K562 (cell line): Measurements from ENCODE around the gene PPP1R9A. TPM values are rescaled to one million over a fixed set of nuclear protein-coding genes. Genes with fewer than 3 reads are reported as not detected.

Source experiments
- ATAC-seq: fragments of 200-7000 bp; cut with Tn5 transposase; 3 replicates; pipeline ENCODE4 v1.9.1; 2020; ENCODE audit warnings: moderate library complexity
- BruUV-seq: library from RNA; stranded (reverse); fragments of 400-500 nt; replicated peaks from 2 replicates; lab custom pipeline; 2021; lab: Mats Ljungman, UMichigan
- CTCF ChIA-PET: fragments of 300-600 bp; formaldehyde crosslinking; extraction: SDS; loops from one replicate; lab custom pipeline; 2021; ENCODE audit warnings: low intra/inter-chr PET ratio; lab: Yijun Ruan, JAX
- POLR2A ChIA-PET: fragments of 300-600, 350-650 bp; sonication (Branson Sonifier 250); formaldehyde crosslinking; extraction: SDS; loops from one replicate; lab custom pipeline; 2021; ENCODE audit warnings: antibody characterized with exemption, inconsistent platforms; lab: Yijun Ruan, JAX
- DNase-seq, 4 experiments: peaks; one replicate each; pipeline versions ENCODE4 v3.0.0 to v3.0.0-alpha.2; 2011 to 2018; ENCODE audit warnings: low spot score in 3 of 4, mixed read lengths in 3 of 4; ENCODE audit errors: extremely low read depth in 1 of 4
- FAIRE-seq: peaks from 2 replicates; lab custom pipeline; 2011; peaks lifted over from hg19 to GRCh38; lab: Jason Lieb, UNC
- H2AFZ ChIP-seq: 2 replicates; pipeline ENCODE4 v1.6.0; 2011; ENCODE audit warnings: low read depth, low read length, control low read depth, inconsistent platforms
- H3K27ac ChIP-seq: fragments of 200-600 bp; 3 replicates; pipeline ENCODE4 v1.8.0; 2011; ENCODE audit warnings: low read depth, mild to moderate bottlenecking, control low read depth, inconsistent platforms, low read length, moderate library complexity, mixed read lengths; ENCODE audit errors: extremely low read depth
- H3K27me3 ChIP-seq, 2 experiments: fragments of 300-600 bp in 1 of 2; 2 replicates in 1 of 2; 3 replicates in 1 of 2; pipeline versions ENCODE4 v1.6.0 to v1.8.0; 2011; ENCODE audit warnings: inconsistent platforms in 2 of 2, low read length in 2 of 2, mild to moderate bottlenecking in 1 of 2, mixed read lengths in 1 of 2, moderate library complexity in 1 of 2; ENCODE audit not compliant: control insufficient read depth in 2 of 2, insufficient read depth in 2 of 2
- H3K36me3 ChIP-seq: fragments of 300-600 bp; 3 replicates; pipeline ENCODE4 v1.8.0; 2011; ENCODE audit warnings: mild to moderate bottlenecking, low read length, inconsistent platforms; ENCODE audit not compliant: control insufficient read depth, insufficient read depth
- H3K4me1 ChIP-seq, 2 experiments: fragments of 200-600 bp in 1 of 2; replicated peaks in 1 of 2; 2 replicates in 1 of 2; 3 replicates in 1 of 2; pipeline versions ENCODE4 v1.5.1 to v1.8.0; 2011; ENCODE audit warnings: inconsistent platforms in 2 of 2, low read length in 2 of 2, mild to moderate bottlenecking in 1 of 2, mixed read lengths in 1 of 2, moderate library complexity in 1 of 2; ENCODE audit not compliant: control insufficient read depth in 2 of 2, insufficient read depth in 2 of 2
- H3K4me2 ChIP-seq: 2 replicates; pipeline ENCODE4 v1.6.1; 2011; ENCODE audit warnings: low read length, control low read depth, inconsistent platforms, mixed read lengths; ENCODE audit not compliant: insufficient read depth
- H3K4me3 ChIP-seq: fragments of 200-600 bp; sonication (generic), shearing (Covaris generic); 2 replicates; pipeline ENCODE4 v1.5.1; 2016; ENCODE audit warnings: control low read depth, inconsistent platforms
- H3K79me2 ChIP-seq: fragments of 200-600 bp; 3 replicates; pipeline ENCODE4 v1.8.0; 2011; ENCODE audit warnings: low read length, inconsistent platforms; ENCODE audit not compliant: control insufficient read depth, insufficient read depth
- H3K9ac ChIP-seq, 2 experiments: 2 replicates each; pipeline versions ENCODE4 v1.6.0 to v1.6.1; 2011; ENCODE audit warnings: low read depth in 2 of 2, low read length in 2 of 2, control low read depth in 1 of 2, inconsistent platforms in 1 of 2, mild to moderate bottlenecking in 1 of 2, mixed read lengths in 1 of 2; ENCODE audit not compliant: insufficient read depth in 1 of 2
- H3K9me1 ChIP-seq: one replicate; pipeline ENCODE4 v1.6.0; 2011; ENCODE audit warnings: inconsistent platforms, mild to moderate bottlenecking, low read length, moderate library complexity; ENCODE audit not compliant: control insufficient read depth, insufficient read depth
- H3K9me3 ChIP-seq: replicated peaks from 2 replicates; pipeline ENCODE4 v1.5.1; 2011; ENCODE audit warnings: low read depth, low read length, inconsistent platforms; ENCODE audit not compliant: control insufficient read depth, insufficient read depth
- H4K20me1 ChIP-seq: replicated peaks from 2 replicates; pipeline ENCODE4 v1.6.1; 2011; ENCODE audit warnings: low read length, inconsistent platforms, mixed read lengths; ENCODE audit not compliant: control insufficient read depth, insufficient read depth
- BDP1 ChIP-seq: IDR thresholded peaks from 3 replicates; pipeline ENCODE4 v1.6.1; 2011; ENCODE audit not compliant: insufficient read length, insufficient read depth
- CBX3 ChIP-seq, 2 experiments: IDR thresholded peaks; 1 replicate in 1 of 2; 2 replicates in 1 of 2; pipeline ENCODE4 v1.6.1; 2012; ENCODE audit warnings: inconsistent platforms in 2 of 2, low read length in 2 of 2, borderline replicate concordance in 1 of 2, control low read depth in 1 of 2
- DNMT1 ChIP-seq: fragments of 450-650 bp; IDR thresholded peaks from 2 replicates; pipeline ENCODE4 v1.6.1; 2016; ENCODE audit warnings: antibody characterized with exemption, mild to moderate bottlenecking
- ETV1 ChIP-seq: fragments of 450-650 bp; conservative IDR thresholded peaks from 2 replicates; pipeline ENCODE4 v1.6.1; 2016; ENCODE audit warnings: missing genetic modification characterization, control low read depth, low read depth, missing compliant biosample characterization
- ETV5 ChIP-seq: sonication (generic); formaldehyde crosslinking; IDR thresholded peaks from 2 replicates; pipeline ENCODE4 v1.4.0; 2020; ENCODE audit warnings: low read depth, mild to moderate bottlenecking, missing genetic modification reagents
- GABPA ChIP-seq: fragments of 200-800 bp; sonication (Bioruptor generic); conservative IDR thresholded peaks from 2 replicates; pipeline ENCODE4 v1.6.1; 2016; ENCODE audit warnings: low read depth, missing genetic modification characterization, missing compliant biosample characterization
- GMEB1 ChIP-seq: fragments of 250-450 bp; sonication (Bioruptor Pico); IDR thresholded peaks from 2 replicates; pipeline ENCODE4 v1.4.0; 2020; ENCODE audit warnings: mild to moderate bottlenecking
- HNRNPK ChIP-seq: fragments of 200-400 bp; formaldehyde crosslinking; IDR thresholded peaks from one replicate; pipeline ENCODE4 v1.6.1; 2018; ENCODE audit warnings: mild to moderate bottlenecking, low read depth, low read length; ENCODE audit not compliant: poor library complexity, severe bottlenecking
- JUND ChIP-seq, 2 experiments: IDR thresholded peaks; 2 replicates in 1 of 2; 3 replicates in 1 of 2; pipeline ENCODE4 v1.6.1; 2011; ENCODE audit warnings: borderline replicate concordance in 2 of 2, low read depth in 2 of 2, low read length in 2 of 2, improper control_type of control experiment in 1 of 2, missing biosample characterization in 1 of 2, missing genetic modification characterization in 1 of 2, missing genetic modification reagents in 1 of 2
- MBD2 ChIP-seq: sonication (generic); IDR thresholded peaks from 2 replicates; pipeline ENCODE4 v1.6.1; 2016; ENCODE audit warnings: low read depth, borderline replicate concordance
- MIER1 ChIP-seq: fragments of 450-650 bp; IDR thresholded peaks from 2 replicates; pipeline ENCODE4 v1.6.1; 2016; ENCODE audit warnings: antibody characterized with exemption, mild to moderate bottlenecking, low read depth
- SAFB ChIP-seq: fragments of 200-400 bp; formaldehyde crosslinking; IDR thresholded peaks from 2 replicates; pipeline ENCODE4 v1.6.1; 2017; ENCODE audit warnings: low read depth, low read length, borderline replicate concordance
- STAT5B ChIP-seq: fragments of 250-450 bp; sonication (Bioruptor Pico); IDR thresholded peaks from 2 replicates; pipeline ENCODE4 v1.8.0; 2021; ENCODE audit warnings: mild to moderate bottlenecking, inconsistent platforms
- ZKSCAN1 ChIP-seq: fragments of 150-350 bp; IDR thresholded peaks from 2 replicates; pipeline ENCODE4 v1.6.1; 2016; ENCODE audit warnings: low read depth, low read length
- ZNF175 ChIP-seq: fragments of 200-800 bp; sonication (Bioruptor generic); IDR thresholded peaks from 2 replicates; pipeline ENCODE4 v1.6.1; 2016; ENCODE audit warnings: low read depth, mild to moderate bottlenecking, missing genetic modification characterization, missing compliant biosample characterization
- ZNF507 ChIP-seq: conservative IDR thresholded peaks from 2 replicates; pipeline ENCODE4 v1.6.1; 2017; ENCODE audit warnings: missing genetic modification characterization, missing compliant biosample characterization
- ZNF76 ChIP-seq: fragments of 250-450 bp; sonication (Bioruptor Pico); IDR thresholded peaks from 2 replicates; pipeline ENCODE4 v1.4.0; 2020; ENCODE audit warnings: mild to moderate bottlenecking, moderate library complexity, borderline replicate concordance
- in situ Hi-C: fragments of 300-500 bp; cut with MboI; formaldehyde crosslinking; loops from 4 replicates; pipeline ENCODE4 v1.15.0; 2018; ENCODE audit warnings: inconsistent platforms, mixed read lengths
- intact Hi-C: fragments of 100-400 bp; cut with micrococcal nuclease; formaldehyde crosslinking; loops from 2 replicates; pipeline ENCODE4 v1.14.2; 2022
- polyA plus RNA-seq, 8 experiments: library from polyadenylated mRNA; depleted of rRNA in 4 of 8; stranded (reverse) in 5 of 8; unstranded in 3 of 8; fragments of >200 nt; fragmentation: Nextera tagmentation in 2 of 8; fragmentation: Illumina TruSeq in 1 of 8; extraction: Ambion mirVana in 2 of 8; extraction: Trizol in 1 of 8; gene quantifications; 2 replicates each; pipeline versions ENCODE4 v1.2.1 to v1.2.3, GENCODE V29; 2011 to 2014; ENCODE audit warnings: inconsistent platforms in 1 of 8, missing spikeins in 1 of 8
- total RNA-seq, 7 experiments: library from RNA; depleted of rRNA in 6 of 7; stranded (reverse); fragments of >200 nt in 6 of 7; fragmentation: Illumina TruSeq in 2 of 7; extraction: Trizol in 2 of 7; gene quantifications; 2 replicates each; pipeline versions ENCODE4 v1.2.1 to v1.2.3, GENCODE V29; 2011 to 2021; ENCODE audit warnings: low replicate concordance in 1 of 7
- TF ChIP-seq, protein P1 (sequence below): fragments of 450-650 bp; IDR thresholded peaks from 2 replicates; pipeline ENCODE4 v1.6.1; 2016; ENCODE audit warnings: low read depth, mild to moderate bottlenecking, moderate library complexity

Gene PPP1R9A
- total and polyA plus RNA-seq, 9 of the 15 experiments (the other 6 are each of a cell fraction or from before 2014, with no cell fraction given), result 0.24 TPM; not detected in 8

GRCh38 chr7:94913391-94913790 is 6.0 kb downstream of the PPP1R9A start:
- TF ChIP-seq, protein P1, sequence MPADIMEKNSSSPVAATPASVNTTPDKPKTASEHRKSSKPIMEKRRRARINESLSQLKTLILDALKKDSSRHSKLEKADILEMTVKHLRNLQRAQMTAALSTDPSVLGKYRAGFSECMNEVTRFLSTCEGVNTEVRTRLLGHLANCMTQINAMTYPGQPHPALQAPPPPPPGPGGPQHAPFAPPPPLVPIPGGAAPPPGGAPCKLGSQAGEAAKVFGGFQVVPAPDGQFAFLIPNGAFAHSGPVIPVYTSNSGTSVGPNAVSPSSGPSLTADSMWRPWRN, result no peak
- TF ChIP-seq ZNF175 (CRISPR knock-in tag), result no peak
- no peak for TF ChIP-seq ZNF507 (tag)
- no peak for TF ChIP-seq ZNF76 (CRISPR knock-in tag)
- no peak for TF ChIP-seq GABPA (tag)
- no peak for TF ChIP-seq CBX3 (IDR thresholded peaks at IDR 0.05; ENCODE audit: borderline replicate concordance in 1 of 2, low read length in 2 of 2)
- TF ChIP-seq GMEB1 (CRISPR knock-in tag), result no peak
- no peak for TF ChIP-seq DNMT1
- TF ChIP-seq HNRNPK, result no peak
- no peak for TF ChIP-seq BDP1
- no peak for TF ChIP-seq MBD2
- no peak for TF ChIP-seq ETV5 (CRISPR knock-in tag)
- TF ChIP-seq SAFB, result no peak
- no peak for TF ChIP-seq STAT5B
- TF ChIP-seq MIER1, result no peak
- no peak for TF ChIP-seq ETV1 (tag)
- no peak for TF ChIP-seq ZKSCAN1
- TF ChIP-seq JUND (IDR thresholded peaks at IDR 0.05; ENCODE audit: borderline replicate concordance, low read depth, low read length), result no peak
- no peak for TF ChIP-seq JUND (tag; IDR thresholded peaks at IDR 0.05; ENCODE audit: borderline replicate concordance, low read depth, low read length)
- no peak for ATAC-seq
- POLR2A ChIA-PET, result no interaction called here

More at GRCh38 chr7:94913391-94913790, 6.0 kb downstream of the PPP1R9A start:
- H3K79me2 ChIP-seq, result no peaks in the 10 kb centered on the region
- no peak overlapping the region for H3K4me3 ChIP-seq
- H3K27me3 ChIP-seq, result no peaks in the 10 kb centered on the region
- no peaks in the 10 kb centered on the region for H3K4me1 ChIP-seq
- in situ Hi-C loops (no loop called here), intact Hi-C loops (no loop called here)
- FAIRE-seq (no peak), DNase-seq (no peak)
- H3K9ac ChIP-seq, result no peak overlapping the region
- H3K9me1 ChIP-seq, result no peaks in the 10 kb centered on the region
- no peaks in the 10 kb centered on the region for H4K20me1 ChIP-seq
- H2AFZ ChIP-seq, result no peak overlapping the region
- no peak overlapping the region for H3K27ac ChIP-seq
- H3K4me2 ChIP-seq, result no peak overlapping the region
- no peaks in the 10 kb centered on the region for H3K9me3 ChIP-seq
- CTCF ChIA-PET, result no interaction called here
- BruUV-seq, result no TSS peak
- H3K36me3 ChIP-seq, result no peaks in the 10 kb centered on the region
